ENCODE data around the gene CDK7. TPM values are rescaled to one million over a fixed set of nuclear protein-coding genes. Genes with fewer than 3 reads are reported as not detected.

CDK7 gene
- 42.5 and 91.1 TPM in 2 replicates for total RNA-seq

- H3K4me3 ChIP-seq (ENCODE audit: low read depth, low read length), result peak within 1 kb of the TSS; percentile 89
Observed at GRCh38 chr5:69234457-69235268, at the start of gene CDK7. TSS of gene CDK7 (plus strand) at chr5:69234886. CDS start at chr5:69234976, 90 bp downstream.

GRCh38 chr5:69187342-69187741, 47.3 kb upstream of the CDK7 start:
- no peak for TF ChIP-seq CTCF (IDR thresholded peaks at IDR 0.05; ENCODE audit: insufficient read depth, low read depth, low read length)
- no peak overlapping the region for H3K4me3 ChIP-seq (ENCODE audit: low read depth, low read length)
- no peak for DNase-seq (ENCODE audit: low read depth)

More at GRCh38 chr5:69234457-69235268, at the start of gene CDK7:
- no peak for TF ChIP-seq CTCF (IDR thresholded peaks at IDR 0.05; ENCODE audit: insufficient read depth, low read depth, low read length)
- peak; percentile 93 for DNase-seq (ENCODE audit: low read depth)

- TF ChIP-seq CTCF (IDR thresholded peaks at IDR 0.05; ENCODE audit: insufficient read depth, low read depth, low read length), result no peak
- H3K4me3 ChIP-seq (ENCODE audit: low read depth, low read length), result peak overlapping the region; percentile 97
- no peak for DNase-seq (ENCODE audit: low read depth)
Observed at GRCh38 chr5:69188811-69189161, 45.9 kb upstream of the CDK7 start.

GRCh38 chr5:69189162-69190086, 45.3 kb upstream of the CDK7 start, which contains the start of gene CENPH:
TSS of gene CENPH (plus strand) at chr5:69189583. CDS start at chr5:69189635, 52 bp downstream.
- TF ChIP-seq CTCF (IDR thresholded peaks at IDR 0.05; ENCODE audit: insufficient read depth, low read depth, low read length), result no peak
- peak within 1 kb of the TSS; percentile 97 for H3K4me3 ChIP-seq (ENCODE audit: low read depth, low read length)
- DNase-seq (ENCODE audit: low read depth), result peak; percentile 93

- no peak for DNase-seq (ENCODE audit: low read depth)
- no peak for TF ChIP-seq CTCF (IDR thresholded peaks at IDR 0.05; ENCODE audit: insufficient read depth, low read depth, low read length)
- H3K4me3 ChIP-seq (ENCODE audit: low read depth, low read length), result no peak overlapping the region
Observed at GRCh38 chr5:69202497-69202896, 32.2 kb upstream of the CDK7 start.

GRCh38 chr5:69206528-69207190, 28.0 kb upstream of the CDK7 start:
- no peak for TF ChIP-seq CTCF (IDR thresholded peaks at IDR 0.05; ENCODE audit: insufficient read depth, low read depth, low read length)
- peak; percentile 10 for DNase-seq (ENCODE audit: low read depth)
- no peak overlapping the region for H3K4me3 ChIP-seq (ENCODE audit: low read depth, low read length)
